Measurements from ENCODE around the gene RAP2C.
A peak's percentile ranks its signal among the peaks of the same experiment; 100 is the strongest.

RAP2C gene

GRCh38 chrX:132219343-132219768, at the start of gene RAP2C:
Gene RAP2C, minus strand, starts transcription at chrX:132219447. Its CDS starts 2,179 bp downstream, at chrX:132217268.
- DNase-seq: peak; percentile 59

DNA sequence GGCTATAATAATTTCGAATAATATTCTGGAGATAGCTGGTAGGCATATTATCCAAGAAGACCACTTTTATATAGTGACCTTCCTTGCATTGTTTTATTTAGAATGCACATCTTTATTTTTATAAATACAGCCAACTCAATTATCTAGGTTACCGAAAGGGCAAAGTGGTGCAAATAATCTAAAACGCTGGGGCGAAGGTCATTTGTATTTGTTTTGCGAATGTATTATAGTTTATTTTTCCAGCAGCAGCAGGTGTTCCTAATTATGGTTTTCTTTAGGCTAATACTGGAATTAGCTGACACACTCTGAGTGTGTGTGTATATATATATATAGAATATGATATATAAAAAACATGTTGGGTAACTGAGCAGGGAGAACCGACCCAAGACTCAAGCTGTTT, 48.1 kb upstream of the RAP2C start:
- DNase-seq: no peak

DNA sequence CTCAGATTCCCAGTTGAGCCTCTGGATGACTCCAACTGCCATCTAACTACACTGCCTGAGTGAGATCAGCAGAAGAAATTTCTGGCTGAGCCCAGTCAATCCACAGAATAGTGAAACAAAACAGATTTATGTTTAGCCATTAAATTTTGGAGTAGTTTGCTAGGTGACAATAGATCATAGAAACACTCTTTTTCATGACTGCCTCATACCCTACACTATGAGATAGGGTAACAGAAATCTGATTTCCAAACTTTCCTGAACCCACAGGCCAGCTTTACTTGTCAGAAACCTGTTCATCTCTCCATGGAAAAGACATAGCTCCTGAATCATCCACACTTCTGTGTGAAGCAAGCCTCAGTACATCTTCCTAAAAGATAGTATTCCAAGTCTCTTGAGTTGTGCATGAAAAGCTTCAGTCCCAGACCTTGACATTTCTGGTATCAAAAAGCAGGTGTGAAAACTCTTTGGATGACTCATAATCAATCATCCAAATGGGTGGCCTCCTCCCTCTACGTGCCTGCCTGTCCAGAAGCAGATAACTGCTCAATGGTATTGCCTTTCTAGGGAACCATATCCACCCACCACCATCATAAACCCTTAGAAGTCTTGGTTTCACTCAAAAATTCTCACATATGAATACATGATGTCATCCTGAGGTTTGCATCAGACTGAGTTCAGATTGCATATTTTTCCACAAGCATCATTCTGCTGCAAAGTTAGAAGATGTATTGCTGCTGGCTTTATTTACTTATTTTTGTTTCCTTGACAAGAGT, 47.5 kb upstream of the RAP2C start:
- DNase-seq: peak; percentile 36

GRCh38 chrX:132263127-132263526, 43.9 kb upstream of the RAP2C start:
- no peak for DNase-seq

- DNase-seq: no peak
Observed at GRCh38 chrX:132258509-132258908, 39.3 kb upstream of the RAP2C start.

- DNase-seq: peak; percentile 27
Observed at GRCh38 chrX:132257116-132257515, 37.9 kb upstream of the RAP2C start.

GRCh38 chrX:132236121-132236520, 16.9 kb upstream of the RAP2C start:
- DNase-seq: no peak

GRCh38 chrX:132235488-132235887, 16.2 kb upstream of the RAP2C start:
- no peak for DNase-seq

DNA sequence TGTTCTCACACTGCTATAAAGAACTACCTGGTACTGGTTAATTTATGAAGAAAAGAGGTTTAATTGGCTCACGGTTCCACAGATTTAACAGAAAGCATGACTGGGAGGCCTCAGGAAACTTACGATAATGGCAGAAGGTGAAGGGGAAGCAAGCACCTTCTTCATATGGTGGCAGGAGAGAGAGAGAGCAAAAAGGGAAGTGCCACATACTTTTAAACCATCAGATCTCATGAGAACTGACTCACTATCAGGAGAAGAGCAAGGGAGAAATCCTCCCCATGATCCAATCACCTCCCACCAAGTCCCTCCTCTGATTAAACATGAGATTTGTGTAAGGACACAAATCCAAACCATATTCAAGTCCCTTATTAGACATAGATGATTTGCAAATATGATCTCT, 12.3 kb upstream of the RAP2C start:
- DNase-seq: no peak

DNA sequence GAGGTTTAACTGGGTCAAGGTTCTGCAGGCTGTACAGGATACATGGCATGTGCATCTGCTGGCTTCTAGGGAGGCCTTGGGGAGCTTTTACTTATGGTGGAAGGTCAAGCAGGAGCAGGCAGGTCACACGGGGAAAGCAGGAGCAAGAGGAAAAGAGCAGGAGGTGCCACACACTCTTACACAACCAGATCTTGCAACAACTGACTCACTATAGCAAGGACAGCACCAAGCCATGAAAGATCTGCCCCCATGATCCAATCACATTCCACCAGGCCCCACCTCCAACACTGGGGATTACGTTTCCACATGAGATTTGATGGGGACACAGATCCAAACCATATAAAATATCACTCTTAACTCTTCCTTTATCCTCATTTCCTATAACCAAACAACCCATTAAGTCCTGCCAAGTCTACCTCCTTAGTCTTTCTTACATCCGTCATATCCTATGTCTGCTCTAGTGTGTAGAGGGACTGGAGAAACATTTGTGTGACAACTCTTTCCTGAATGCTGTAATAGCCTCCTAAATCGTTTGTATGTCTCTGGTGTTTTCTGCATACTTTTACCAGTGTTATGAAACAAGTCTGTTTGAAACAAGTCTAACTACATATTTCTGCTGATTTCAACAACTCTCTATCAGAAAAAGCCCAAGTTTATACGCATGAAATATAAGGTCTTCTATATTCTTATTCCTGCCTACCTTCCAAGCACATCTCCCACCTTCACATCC, 8.3 kb upstream of the RAP2C start:
- DNase-seq: peak; percentile 23

- no peak for DNase-seq
Observed at GRCh38 chrX:132226169-132226568, 6.9 kb upstream of the RAP2C start.

DNA sequence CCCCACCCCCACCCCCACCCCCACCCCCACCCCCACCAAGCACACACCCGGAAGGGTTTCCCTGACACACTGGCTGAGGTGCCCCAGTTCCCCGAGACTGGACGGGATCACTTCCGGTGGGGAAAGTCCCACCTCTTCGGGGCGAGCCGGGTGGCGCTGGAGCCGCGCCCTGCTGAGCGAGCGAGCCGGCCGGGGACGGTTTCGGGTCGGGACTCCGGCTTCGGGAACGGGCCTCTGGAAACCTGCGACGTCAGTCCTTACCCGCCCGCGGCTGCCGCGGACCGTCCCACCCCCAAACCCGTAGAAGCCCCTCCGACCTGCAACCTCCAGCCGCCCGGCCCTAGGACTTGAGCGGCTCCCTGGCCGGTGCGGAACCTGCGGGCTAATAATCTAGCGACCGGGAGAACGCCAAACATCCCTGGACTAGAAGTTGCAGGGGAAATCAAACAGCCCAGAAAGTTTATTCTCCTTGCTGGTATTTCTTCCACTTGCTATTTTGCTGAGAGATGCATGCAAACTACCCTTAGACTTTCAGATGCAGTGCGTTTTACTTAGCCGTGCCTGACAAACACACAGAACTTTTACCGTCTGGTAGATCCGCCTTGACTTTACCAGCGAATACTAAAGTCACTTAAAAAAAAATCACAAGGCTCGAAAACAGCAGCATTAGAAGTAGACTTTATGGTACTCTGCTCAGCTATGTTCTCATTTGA, 991 bp downstream of the RAP2C start:
- DNase-seq: peak; percentile 89

GRCh38 chrX:132217203-132218073, 1.8 kb downstream of the RAP2C start:
- DNase-seq: peak; percentile 83

GRCh38 chrX:132216806-132217202, 2.4 kb downstream of the RAP2C start:
- DNase-seq: peak; percentile 31

- no peak for DNase-seq
Observed at GRCh38 chrX:132216283-132216682, 3.0 kb downstream of the RAP2C start.

GRCh38 chrX:132214518-132214917, 4.7 kb downstream of the RAP2C start:
- DNase-seq: no peak

GRCh38 chrX:132209527-132209926, 9.7 kb downstream of the RAP2C start:
- DNase-seq: peak; percentile 63

DNA sequence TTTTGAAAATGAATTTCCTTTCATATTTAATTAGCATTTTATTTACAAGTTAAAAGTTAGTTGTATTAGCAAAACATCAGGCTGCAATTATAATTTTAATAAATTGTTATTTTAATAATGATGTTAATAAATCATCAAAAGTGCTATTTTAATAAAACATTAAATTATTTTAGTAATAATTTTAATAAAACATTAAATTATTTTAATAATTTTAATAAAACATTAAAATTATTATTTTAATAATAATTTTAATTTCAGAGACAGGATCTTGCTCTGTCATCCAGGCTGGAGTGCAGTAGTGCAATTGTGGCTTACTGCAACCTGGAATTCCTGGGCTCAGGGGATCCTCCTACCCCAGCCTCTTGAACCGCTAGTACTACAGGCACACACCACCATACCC, 10.8 kb downstream of the RAP2C start:
- DNase-seq: no peak

GRCh38 chrX:132207996-132208395, 11.3 kb downstream of the RAP2C start:
- DNase-seq: no peak

GRCh38 chrX:132206259-132206658, 13.0 kb downstream of the RAP2C start:
- no peak for DNase-seq

- DNase-seq: no peak
Observed at GRCh38 chrX:132204629-132205028, 14.6 kb downstream of the RAP2C start.

- DNase-seq: no peak
Observed at GRCh38 chrX:132200976-132201375, 18.3 kb downstream of the RAP2C start.

DNA sequence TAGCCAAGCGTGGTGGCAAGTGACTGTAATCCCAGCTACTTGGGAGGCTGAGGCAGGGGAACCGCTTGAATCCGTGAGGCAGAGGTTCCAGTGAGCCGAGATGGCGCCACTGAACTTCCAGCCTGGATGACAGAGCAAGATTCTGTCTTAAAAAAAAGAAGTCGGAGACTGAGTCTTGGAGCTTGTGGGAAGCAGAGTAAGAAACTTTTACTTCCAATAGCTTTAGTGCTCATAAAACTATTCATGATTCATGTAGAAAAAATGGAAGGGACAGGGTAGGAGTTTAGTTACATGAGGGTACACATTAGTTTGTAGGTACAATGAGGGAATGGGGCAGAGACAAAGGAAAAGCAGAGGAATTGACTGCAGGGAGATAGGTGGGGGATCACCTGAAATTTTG, 19.3 kb downstream of the RAP2C start:
- DNase-seq: peak; percentile 26
